Keratinocyte (primary cell): ENCODE measurements around the gene HIVEP1. TPM values are rescaled to one million over a fixed set of nuclear protein-coding genes. Genes with fewer than 3 reads are reported as not detected.

ENCODE experiments used
- DNase-seq: peaks from one replicate; pipeline ENCODE4 v3.0.0-alpha.2; 2011; ENCODE audit warnings: low read depth, missing footprints, low spot score
- FAIRE-seq: peaks from 2 replicates; lab custom pipeline; 2011; peaks lifted over from hg19 to GRCh38; lab: Jason Lieb, UNC
- H2AFZ ChIP-seq: 2 replicates; pipeline ENCODE4 v1.6.0; 2012; ENCODE audit warnings: low read length, control low read depth, inconsistent platforms; ENCODE audit not compliant: control insufficient read depth
- H3K27ac ChIP-seq: 2 replicates; pipeline ENCODE4 v1.5.1; 2011; ENCODE audit warnings: low read length; ENCODE audit not compliant: control insufficient read depth, insufficient read depth
- H3K27me3 ChIP-seq: 3 replicates; pipeline ENCODE4 v1.6.0; 2011; ENCODE audit warnings: low read length; ENCODE audit not compliant: control insufficient read depth, insufficient read depth; ENCODE audit errors: extremely low read depth
- H3K36me3 ChIP-seq, 2 experiments: 2 replicates in 1 of 2; 3 replicates in 1 of 2; pipeline ENCODE4 v1.5.1; 2011; ENCODE audit warnings: low read length in 2 of 2, mild to moderate bottlenecking in 1 of 2; ENCODE audit not compliant: control insufficient read depth in 2 of 2, insufficient read depth in 2 of 2; ENCODE audit errors: extremely low read depth in 1 of 2
- H3K4me1 ChIP-seq: 3 replicates; pipeline ENCODE4 v1.5.1; 2011; ENCODE audit warnings: low read length; ENCODE audit not compliant: control insufficient read depth, insufficient read depth; ENCODE audit errors: extremely low read depth
- H3K4me2 ChIP-seq: 3 replicates; pipeline ENCODE4 v1.6.0; 2011; ENCODE audit warnings: low read depth, low read length; ENCODE audit not compliant: control insufficient read depth, insufficient read depth; ENCODE audit errors: extremely low read depth
- H3K4me3 ChIP-seq, 3 experiments: fragments of 200-600 bp in 1 of 3; sonication (generic) in 1 of 3; 2 replicates in 2 of 3; 3 replicates in 1 of 3; pipeline ENCODE4 v1.5.1; 2011 to 2016; ENCODE audit warnings: low read length in 3 of 3, mild to moderate bottlenecking in 3 of 3, control low read depth in 2 of 3, inconsistent platforms in 1 of 3, low read depth in 1 of 3, mixed read lengths in 1 of 3, mixed run types in 1 of 3, moderate library complexity in 1 of 3; ENCODE audit not compliant: control insufficient read depth in 2 of 3, insufficient read depth in 2 of 3; ENCODE audit errors: extremely low read depth in 1 of 3
- H3K79me2 ChIP-seq: 2 replicates; pipeline ENCODE4 v1.6.0; 2012; ENCODE audit warnings: low read length; ENCODE audit not compliant: control insufficient read depth, insufficient read depth
- H3K9ac ChIP-seq: 3 replicates; pipeline ENCODE4 v1.6.0; 2011; ENCODE audit warnings: low read length; ENCODE audit not compliant: control insufficient read depth, insufficient read depth; ENCODE audit errors: extremely low read depth
- H3K9me1 ChIP-seq: 3 replicates; pipeline ENCODE4 v1.6.0; 2011; ENCODE audit warnings: low read length; ENCODE audit not compliant: control insufficient read depth, insufficient read depth; ENCODE audit errors: extremely low read depth
- H3K9me3 ChIP-seq: 2 replicates; pipeline ENCODE4 v1.5.1; 2012; ENCODE audit warnings: low read depth, low read length; ENCODE audit not compliant: control insufficient read depth
- H4K20me1 ChIP-seq: 3 replicates; pipeline ENCODE4 v1.6.0; 2011; ENCODE audit warnings: low read length; ENCODE audit not compliant: control insufficient read depth, insufficient read depth; ENCODE audit errors: extremely low read depth
- CTCF ChIP-seq, 3 experiments: IDR thresholded peaks in 1 of 3; conservative IDR thresholded peaks in 1 of 3; optimal IDR thresholded peaks in 1 of 3; 2 replicates in 2 of 3; 3 replicates in 1 of 3; pipeline versions ENCODE3 to v1.5.1; 2011; ENCODE audit warnings: low read length in 3 of 3, mild to moderate bottlenecking in 3 of 3, moderate library complexity in 2 of 3, control low read depth in 1 of 3, inconsistent platforms in 1 of 3; ENCODE audit not compliant: insufficient read depth in 2 of 3; ENCODE audit errors: extremely low read depth in 1 of 3
- EZH2 ChIP-seq: IDR thresholded peaks from one replicate; pipeline ENCODE4 v1.6.1; 2012; ENCODE audit warnings: inconsistent platforms, mild to moderate bottlenecking, low read length, moderate library complexity
- dilution Hi-C: fragments of 300-500 bp; cut with MboI; formaldehyde crosslinking; loops from one replicate; pipeline ENCODE4 v1.7.0; 2020; ENCODE audit warnings: low sequenced_read_pairs; ENCODE audit not compliant: extremely low pct_ligation_motif_present
- polyA plus RNA-seq, 5 experiments: library from polyadenylated mRNA; depleted of rRNA in 3 of 5; stranded (reverse) in 3 of 5; stranded (forward) in 1 of 5; unstranded in 1 of 5; fragments of >200 nt; gene quantifications; 1 replicate in 1 of 5; 2 replicates in 3 of 5; 3 replicates in 1 of 5; pipeline versions ENCODE4 v1.2.1 to v1.2.3, GENCODE V29; 2011 to 2012; ENCODE audit warnings: missing spikeins in 2 of 5, low read depth in 1 of 5, low replicate concordance in 1 of 5

HIVEP1 gene
- polyA plus RNA-seq, 1 donor (not counting 4 experiments of a cell fraction or from before 2014, with no cell fraction given): 13.7 TPM

DNA sequence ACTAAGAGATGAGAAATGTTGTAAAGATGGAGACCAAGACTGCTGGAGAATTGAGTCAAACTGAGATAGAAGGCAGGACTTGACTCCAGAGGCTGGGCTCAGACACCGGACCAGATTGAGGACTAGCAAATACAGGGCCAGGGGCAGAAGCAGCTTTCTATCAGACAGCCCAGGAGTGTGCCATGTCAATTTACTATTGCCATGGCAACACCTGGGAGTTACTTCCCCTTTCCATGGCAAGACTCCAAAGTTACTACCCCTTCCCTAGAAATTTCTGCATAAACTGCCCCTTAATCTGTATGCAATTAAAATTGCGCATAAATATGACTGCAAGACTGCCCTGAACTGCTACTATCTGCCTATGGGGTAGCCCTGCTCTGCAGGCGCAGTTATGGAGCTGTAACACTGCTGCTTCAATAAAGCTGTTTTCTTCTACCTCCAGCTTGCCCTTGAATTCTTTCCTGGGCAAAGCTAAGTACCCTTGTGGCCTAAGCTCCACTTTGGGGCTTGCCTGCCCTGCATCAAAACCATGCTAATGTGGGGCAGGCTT is 188.0 kb downstream of the HIVEP1 start:
- H3K9me1 ChIP-seq: no peaks in the 10 kb centered on the region
- dilution Hi-C loops: no loop called here
- H3K4me3 ChIP-seq: no peak overlapping the region
- H3K79me2 ChIP-seq: no peaks in the 10 kb centered on the region
- DNase-seq (no peak), FAIRE-seq (no peak)
- H3K9me3 ChIP-seq: no peaks in the 10 kb centered on the region
- H3K27ac ChIP-seq: no peak overlapping the region
- H3K4me1 ChIP-seq: peaks cover 10% of the 10 kb centered on the region
- no peak for TF ChIP-seq EZH2
- no peak for TF ChIP-seq CTCF (optimal IDR thresholded peaks at IDR 0.05 in 1 of 3, IDR thresholded peaks at IDR 0.05 in 1 of 3, conservative IDR thresholded peaks at IDR 0.05 in 1 of 3; ENCODE audit: extremely low read depth in 1 of 3, insufficient read depth in 2 of 3, low read length in 3 of 3)
- H3K9ac ChIP-seq: no peak overlapping the region
- H3K4me2 ChIP-seq: no peak overlapping the region
- H2AFZ ChIP-seq: no peak overlapping the region
- no peaks in the 10 kb centered on the region for H3K36me3 ChIP-seq
- no peaks in the 10 kb centered on the region for H4K20me1 ChIP-seq
- H3K27me3 ChIP-seq: no peaks in the 10 kb centered on the region

DNA sequence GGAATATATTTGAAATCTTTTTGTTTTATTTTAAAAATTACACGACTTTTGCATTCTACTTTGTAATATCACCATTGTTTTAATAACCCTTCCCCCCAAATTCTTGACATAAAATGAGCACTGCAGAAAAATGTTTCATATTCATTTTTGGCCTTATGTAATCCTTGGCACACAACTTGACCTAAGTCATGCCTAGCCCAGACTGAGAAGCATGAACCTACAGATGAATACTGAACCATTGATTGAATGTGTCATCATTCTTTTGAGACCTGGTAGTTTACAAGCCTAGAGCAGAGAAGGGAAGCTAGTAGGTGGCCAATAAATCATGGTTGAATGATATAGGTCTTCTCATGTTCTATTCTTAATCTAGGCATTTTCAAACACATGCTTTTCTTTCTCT is 188.6 kb downstream of the HIVEP1 start:
- peaks cover 8% of the 10 kb centered on the region for H3K4me1 ChIP-seq
- no peak overlapping the region for H3K27ac ChIP-seq
- no peak for TF ChIP-seq EZH2
- no peak for TF ChIP-seq CTCF (optimal IDR thresholded peaks at IDR 0.05 in 1 of 3, IDR thresholded peaks at IDR 0.05 in 1 of 3, conservative IDR thresholded peaks at IDR 0.05 in 1 of 3; ENCODE audit: extremely low read depth in 1 of 3, insufficient read depth in 2 of 3, low read length in 3 of 3)
- no peak overlapping the region for H2AFZ ChIP-seq
- no peaks in the 10 kb centered on the region for H4K20me1 ChIP-seq
- H3K4me2 ChIP-seq: no peak overlapping the region
- DNase-seq (no peak), FAIRE-seq (no peak)
- no peak overlapping the region for H3K4me3 ChIP-seq
- dilution Hi-C loops: no loop called here
- H3K9ac ChIP-seq: no peak overlapping the region
- no peaks in the 10 kb centered on the region for H3K27me3 ChIP-seq
- no peaks in the 10 kb centered on the region for H3K79me2 ChIP-seq
- H3K36me3 ChIP-seq: no peaks in the 10 kb centered on the region
- no peaks in the 10 kb centered on the region for H3K9me1 ChIP-seq
- no peaks in the 10 kb centered on the region for H3K9me3 ChIP-seq
